Amygdala (tissue), 56 donors: ENCODE results near the gene PCBP4.
A peak's percentile ranks its signal among the peaks of the same experiment; 100 is the strongest.

Source experiments
- DNase-seq, 56 donors: peaks; one replicate each; lab custom pipeline; 2025; lab: John Stamatoyannopoulos, UW

Gene PCBP4

DNA sequence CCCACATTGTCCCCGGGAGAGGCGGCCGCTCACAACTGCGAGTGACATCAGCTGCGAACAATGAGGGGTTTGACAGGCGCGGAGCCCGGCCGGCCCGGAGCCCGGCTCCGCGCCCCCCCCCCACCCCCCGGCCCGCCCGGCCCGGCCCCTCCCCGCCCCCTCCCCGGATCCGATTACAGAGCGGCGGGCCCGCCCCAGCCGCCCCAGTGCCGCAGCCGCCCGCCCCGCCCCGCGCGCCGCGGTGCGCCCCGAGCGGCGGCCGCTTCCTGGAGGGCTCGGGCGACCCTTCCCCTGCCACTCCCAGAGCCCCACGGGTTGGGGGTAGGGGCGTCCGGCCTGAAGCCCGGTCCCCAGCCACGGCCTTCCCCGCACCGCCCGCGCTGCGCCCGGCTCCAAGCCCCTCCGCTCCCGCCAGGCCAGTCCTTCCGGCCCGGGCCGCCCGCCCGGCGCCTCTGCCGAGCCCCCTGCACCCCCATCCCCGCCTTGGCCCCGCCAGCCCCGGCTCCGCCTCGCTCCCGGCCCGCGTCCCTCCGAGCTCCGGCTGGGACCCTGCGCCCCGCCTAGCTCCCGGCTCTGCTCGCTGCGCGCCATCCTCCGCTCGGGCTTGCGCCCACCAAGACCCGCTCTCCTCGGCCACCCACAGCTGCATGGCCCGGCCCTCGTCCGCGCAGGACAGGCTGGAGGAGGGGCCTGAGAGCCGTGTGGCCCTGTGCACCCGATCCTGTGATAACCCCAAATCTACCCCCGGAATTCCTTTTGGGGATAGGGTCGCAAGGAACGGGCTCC is at the start of gene PCBP4:
Gene PCBP4, minus strand, starts transcription at position 71 of the 786 bp plus-strand sequence. CDS start 6,214 bp downstream, outside the sequence.
- peak in 54 of 56 donors; percentile 24 to 89 (median 72) for DNase-seq

- no peak for DNase-seq
These were observed 48.4 kb upstream of the PCBP4 start for GRCh38 chr3:52015438-52016228.

DNA sequence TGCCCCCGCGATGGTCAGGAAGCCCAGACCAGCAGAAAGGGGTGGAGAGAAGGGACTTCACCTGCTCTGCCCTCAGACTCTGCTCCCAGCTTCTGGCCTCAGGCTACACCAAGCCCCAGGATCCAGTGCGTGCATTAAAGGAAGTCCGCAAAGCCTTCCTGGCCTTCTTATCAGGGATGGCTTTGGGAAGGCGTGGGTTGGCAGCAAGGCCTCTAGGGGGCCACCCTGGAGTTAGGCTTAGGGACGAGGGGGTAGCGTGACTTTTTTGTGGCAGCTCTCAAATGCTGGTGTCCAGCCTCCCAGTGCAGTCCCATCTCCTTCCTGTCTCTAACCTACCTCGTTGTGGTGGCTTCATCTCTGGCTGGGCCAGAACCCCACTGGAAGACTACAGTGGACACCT is 47.4 kb upstream of the PCBP4 start:
- DNase-seq = peak in 6 of 56 donors; percentile 21 to 40 (median 26)

DNA sequence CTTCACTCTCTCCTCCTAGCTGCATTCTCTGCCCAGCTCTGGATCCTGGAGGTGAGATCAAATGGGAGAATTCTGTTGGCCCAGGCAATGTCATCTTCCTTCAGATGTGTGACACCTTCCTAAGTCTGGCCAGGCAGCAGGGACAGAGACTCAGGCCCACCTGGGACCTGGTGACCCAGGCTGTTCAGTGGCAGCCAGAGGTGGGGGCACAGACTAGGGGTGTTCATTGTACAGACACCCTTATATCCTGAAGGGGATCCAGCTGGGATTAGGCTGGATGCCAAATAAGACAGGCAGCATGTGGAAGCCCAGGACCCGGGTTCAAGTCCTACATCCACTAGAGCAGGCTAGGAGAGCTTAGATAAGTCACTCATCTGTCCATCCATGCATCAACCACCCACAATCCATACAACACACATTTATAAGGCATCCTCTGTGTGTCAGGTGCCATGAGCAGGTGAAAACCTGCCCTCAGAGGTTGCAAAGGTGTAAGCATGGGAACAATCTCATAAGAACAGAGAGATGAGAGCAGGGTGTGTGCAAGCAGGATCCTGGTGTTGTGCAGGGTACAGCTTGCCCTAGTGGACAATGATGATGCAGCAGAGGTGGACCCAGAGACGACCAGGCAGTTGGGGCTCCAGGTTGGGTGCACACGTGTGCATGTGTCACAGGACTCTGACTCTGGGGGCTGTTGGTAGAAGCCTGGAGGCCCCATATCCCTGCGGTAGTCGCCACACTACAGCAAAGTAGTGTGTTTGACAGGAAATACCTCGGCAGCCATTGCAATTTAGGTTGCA is 46.7 kb upstream of the PCBP4 start:
- no peak for DNase-seq

- no peak for DNase-seq
These were observed 45.4 kb upstream of the PCBP4 start for GRCh38 chr3:52012699-52013098.

DNA sequence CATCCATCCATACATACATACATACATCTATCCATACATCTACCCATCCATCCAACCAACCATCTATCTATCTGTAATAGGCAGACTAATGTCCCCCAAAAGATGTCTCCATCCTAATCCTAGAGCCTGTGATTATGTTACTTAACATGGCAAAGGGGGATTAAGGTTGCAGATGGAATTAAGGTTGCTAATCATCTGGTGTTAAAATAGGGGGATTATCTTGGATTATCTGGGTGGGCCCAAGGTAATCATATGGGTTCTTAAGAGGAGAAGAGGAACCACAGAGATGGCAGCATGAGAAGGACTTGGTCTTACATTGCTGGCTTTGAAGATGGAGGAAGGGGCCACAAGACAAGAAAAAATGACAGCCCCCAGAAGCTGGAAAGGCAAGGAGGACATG is 43.2 kb upstream of the PCBP4 start:
- no peak for DNase-seq

DNA sequence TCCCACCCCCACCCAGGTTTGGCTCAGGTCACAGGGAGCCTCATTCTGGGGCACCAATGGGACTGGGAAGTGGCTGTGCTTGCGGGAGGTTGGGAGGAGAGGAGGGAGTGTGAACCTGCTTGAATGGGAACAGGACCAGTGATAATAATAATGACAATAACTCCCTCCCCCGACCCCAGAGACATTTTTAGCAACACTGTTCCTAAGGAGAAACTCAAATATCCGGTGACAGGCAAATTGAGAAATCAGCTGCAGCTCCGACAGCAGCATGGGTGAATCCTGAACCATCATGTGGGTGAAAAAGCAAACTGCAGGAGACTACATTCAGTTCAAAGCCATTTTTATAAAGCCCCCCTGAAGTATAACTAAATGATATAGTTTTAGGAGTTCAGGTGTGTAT is 40.0 kb upstream of the PCBP4 start:
- DNase-seq = no peak

- DNase-seq = no peak
These were observed 39.5 kb upstream of the PCBP4 start for GRCh38 chr3:52006820-52007133.

DNA sequence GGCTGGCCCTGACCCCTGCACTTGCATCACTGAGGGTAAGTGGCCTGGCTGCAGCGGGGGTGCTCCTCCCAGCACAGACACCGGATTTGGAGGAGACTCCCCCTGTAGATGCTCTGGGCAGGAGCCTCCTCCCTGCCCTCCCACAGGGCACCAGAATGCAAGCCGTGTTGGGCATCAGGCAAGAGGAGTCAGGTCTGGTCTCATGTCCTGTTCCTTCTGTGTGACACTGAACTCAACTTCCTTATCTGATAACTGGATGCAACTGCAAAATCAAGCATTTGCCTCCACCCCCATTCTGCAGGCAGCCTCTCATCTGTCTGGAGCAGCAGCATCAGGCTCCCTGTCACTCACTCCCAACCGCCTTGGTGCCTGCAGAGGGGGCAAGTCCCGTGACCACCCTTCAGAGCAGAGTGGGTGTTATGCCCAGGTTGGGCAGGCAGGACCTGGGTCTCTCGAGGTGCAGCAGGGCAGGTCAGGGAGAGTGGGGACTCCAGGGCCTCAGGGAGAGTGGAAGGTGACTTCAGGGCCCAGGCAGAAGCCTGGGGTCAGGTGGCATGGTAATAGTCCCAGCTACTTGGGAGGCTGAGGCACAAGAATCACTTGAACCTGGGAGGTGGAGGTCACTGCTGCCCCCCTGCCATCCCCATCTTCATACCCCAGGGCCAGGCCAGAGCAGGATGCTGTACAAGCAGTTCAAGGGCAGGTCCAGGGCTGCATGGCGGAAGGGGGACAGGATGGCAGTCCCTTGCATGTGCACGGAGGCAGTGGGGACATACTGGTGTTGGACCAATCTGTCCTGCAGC is 39.0 kb upstream of the PCBP4 start:
- peak in 2 of 56 donors; percentile 41 to 47 for DNase-seq

DNA sequence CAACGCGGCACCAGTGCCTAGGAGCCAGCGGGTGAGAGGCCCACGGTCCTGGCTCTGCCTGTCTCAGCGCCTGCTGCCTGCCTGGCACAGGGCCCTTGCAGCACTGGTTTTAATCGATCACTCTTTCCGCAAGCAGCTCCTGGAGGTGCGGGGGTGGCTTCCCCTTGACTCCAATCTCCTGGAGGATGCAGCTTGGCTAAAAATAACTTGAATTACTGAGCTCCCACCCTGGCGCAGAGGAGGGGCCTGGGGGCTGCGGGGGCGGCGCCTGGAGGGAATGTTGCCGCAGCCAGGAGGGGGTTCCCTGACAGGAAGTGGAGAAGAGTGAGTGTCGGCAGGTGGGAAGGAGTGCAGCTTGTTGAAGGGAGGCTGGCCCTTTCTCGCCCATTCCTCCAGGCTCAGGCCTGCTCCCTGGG is 38.3 kb upstream of the PCBP4 start:
- DNase-seq = peak in 29 of 56 donors; percentile 18 to 65 (median 42)

DNA sequence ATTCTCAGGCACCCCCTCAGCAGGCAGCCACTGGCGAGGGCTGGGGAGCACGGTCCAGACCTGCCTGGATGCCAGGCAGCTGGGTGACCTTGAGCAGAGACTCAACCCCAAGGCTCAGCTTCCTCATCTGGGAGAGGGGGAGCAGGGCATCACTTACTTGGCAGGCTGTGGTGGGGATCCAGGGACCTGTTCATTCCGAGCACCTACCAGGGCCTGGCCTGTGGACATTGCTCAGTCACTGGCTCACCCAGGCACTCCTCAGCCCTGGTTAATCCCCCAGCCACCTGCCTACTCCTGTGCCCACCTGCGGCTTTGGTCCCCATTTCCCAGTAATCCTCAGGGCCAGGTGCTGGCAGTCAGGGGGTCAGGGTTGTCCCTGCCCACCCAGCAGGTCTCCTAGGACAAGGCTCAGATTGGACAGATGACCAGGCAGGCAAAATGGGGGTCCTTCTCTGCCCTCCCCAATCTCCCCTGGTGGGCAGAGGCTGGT is 37.7 kb upstream of the PCBP4 start:
- no peak for DNase-seq

DNA sequence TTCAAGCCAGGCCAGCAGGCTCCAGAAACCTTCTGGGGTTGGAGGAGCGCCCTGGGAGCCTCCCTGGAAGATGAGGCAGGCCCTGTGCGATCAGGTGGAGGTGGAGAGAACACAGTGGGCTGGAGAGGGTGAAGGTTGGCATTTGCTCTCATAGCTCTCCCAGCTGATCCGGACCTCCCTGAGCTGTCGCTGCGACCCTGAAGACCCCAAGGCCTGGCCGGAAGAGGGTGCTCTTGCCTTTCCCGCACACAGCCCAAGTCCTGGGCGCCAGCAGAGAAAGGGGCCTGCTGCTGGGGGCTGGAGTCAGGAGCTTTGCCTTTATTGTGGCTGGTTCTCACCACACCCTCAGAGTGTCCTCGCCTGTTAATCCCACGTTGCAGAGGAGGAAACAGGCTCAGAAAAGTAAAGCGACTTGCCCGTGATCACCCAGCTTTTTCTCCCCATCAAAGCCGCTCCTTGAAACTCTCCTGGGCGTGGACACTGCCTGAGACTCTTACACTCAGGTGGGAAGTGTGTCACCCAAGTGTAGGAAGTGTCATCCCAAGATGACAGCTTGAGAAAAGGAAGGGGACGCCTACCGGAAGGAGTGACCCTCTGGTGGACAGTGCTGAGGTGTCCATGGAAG is 37.0 kb upstream of the PCBP4 start:
- DNase-seq = peak in 42 of 56 donors; percentile 25 to 78 (median 48)

- DNase-seq = no peak
These were observed 35.5 kb upstream of the PCBP4 start for GRCh38 chr3:52002748-52003147.

GRCh38 chr3:52001443-52001974 is 34.3 kb upstream of the PCBP4 start:
- DNase-seq = peak in 45 of 56 donors; percentile 22 to 79 (median 50)

- DNase-seq = no peak
These were observed 32.6 kb upstream of the PCBP4 start for GRCh38 chr3:51999846-52000245.

DNA sequence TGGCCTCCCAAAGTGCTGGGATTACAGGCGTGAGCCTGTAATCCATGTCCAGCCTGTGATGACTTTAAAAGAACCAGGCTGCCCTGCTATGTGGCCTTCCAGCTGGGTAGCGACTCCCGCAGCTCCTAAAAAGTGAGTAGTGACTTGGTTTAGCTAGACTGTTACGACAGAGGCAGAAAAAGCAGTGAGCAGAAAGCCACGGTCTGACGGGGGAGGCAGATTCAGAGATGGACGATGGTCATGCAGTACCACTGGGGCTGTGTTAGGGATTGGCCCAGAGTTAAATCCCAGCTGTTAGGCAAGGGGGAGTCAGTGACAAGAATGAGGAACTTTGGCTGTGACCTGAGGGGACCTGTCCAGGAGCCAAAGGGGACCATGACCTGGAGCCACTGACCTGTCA is 31.5 kb upstream of the PCBP4 start:
- no peak for DNase-seq

DNA sequence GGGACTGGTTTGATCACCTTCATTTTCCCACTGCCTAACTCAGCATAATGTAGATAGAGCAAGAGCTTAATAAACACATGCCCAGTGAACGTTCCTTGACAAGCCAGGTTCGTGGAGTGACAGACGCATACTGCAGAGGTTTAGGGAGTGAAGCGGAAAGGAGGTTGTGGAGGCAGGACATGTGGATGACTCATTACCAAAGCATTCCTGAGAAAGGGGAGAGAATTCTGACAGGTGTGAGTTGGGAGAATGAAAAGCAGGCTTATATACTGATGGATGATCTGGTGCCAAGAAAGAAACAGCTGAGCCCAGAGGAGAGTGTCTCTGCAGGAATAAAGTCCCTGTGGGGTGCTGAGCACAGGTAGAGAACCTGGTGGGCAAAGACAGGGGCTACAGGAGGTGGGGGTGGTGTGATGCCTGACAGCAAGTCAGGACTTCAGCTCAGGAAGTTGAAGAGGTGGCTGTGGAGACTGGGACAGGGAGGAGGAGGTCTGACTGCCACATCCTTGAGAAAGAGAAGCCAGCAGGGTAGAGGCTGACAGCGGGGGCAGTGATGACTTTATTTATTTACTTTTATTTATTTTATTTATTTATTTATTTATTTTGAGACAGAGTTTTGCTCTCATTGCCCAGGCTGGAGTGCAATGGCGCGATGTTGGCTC is 30.8 kb upstream of the PCBP4 start:
- DNase-seq = no peak

DNA sequence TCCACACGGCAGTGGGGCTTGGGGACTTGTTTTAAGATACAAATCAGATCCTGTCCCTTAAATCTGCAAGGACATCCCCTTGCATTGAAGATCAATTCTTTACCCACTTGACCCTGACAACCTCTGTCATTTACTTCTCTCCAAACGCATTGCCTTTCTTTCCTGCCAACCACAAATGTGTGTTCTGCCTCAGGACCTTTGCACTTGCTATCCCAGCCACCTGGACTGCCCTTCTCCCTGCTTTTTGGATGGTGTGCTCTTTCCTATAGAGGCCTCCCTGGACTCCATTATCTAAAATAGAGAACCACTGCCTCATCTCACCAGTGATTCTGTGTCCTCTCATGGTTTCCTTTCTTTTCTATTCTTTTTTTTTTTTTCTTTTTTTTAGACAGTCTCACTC is 29.9 kb upstream of the PCBP4 start:
- no peak for DNase-seq
